Measurements from ENCODE around the gene HDAC4.

The HDAC4 gene

GRCh38 chr2:239343946-239344856 lies 56.6 kb downstream of the HDAC4 start:
- no peak for DNase-seq

GRCh38 chr2:239343460-239343859 lies 57.4 kb downstream of the HDAC4 start:
- DNase-seq: no peak

- DNase-seq: no peak
These were observed 59.0 kb downstream of the HDAC4 start for GRCh38 chr2:239341840-239342239.

- DNase-seq: no peak
These were observed 59.6 kb downstream of the HDAC4 start for GRCh38 chr2:239341146-239341732.

- peak in 1 of 2 experiments; percentile 35 for DNase-seq
These were observed 60.9 kb downstream of the HDAC4 start for GRCh38 chr2:239339726-239340601.

GRCh38 chr2:239339241-239339640 lies 61.6 kb downstream of the HDAC4 start:
- no peak for DNase-seq

- no peak for DNase-seq
These were observed 62.8 kb downstream of the HDAC4 start for GRCh38 chr2:239337877-239338484.

- no peak for DNase-seq
These were observed 63.5 kb downstream of the HDAC4 start for GRCh38 chr2:239337122-239337876.

GRCh38 chr2:239331560-239331959 lies 69.3 kb downstream of the HDAC4 start:
- no peak for DNase-seq

- no peak for DNase-seq
These were observed 70.0 kb downstream of the HDAC4 start for GRCh38 chr2:239330836-239331235.

- DNase-seq: no peak
These were observed 70.7 kb downstream of the HDAC4 start for GRCh38 chr2:239329972-239330572.

GRCh38 chr2:239329284-239329971 lies 71.4 kb downstream of the HDAC4 start:
- no peak for DNase-seq

- DNase-seq: no peak
These were observed 72.2 kb downstream of the HDAC4 start for GRCh38 chr2:239328351-239329191.

- DNase-seq: no peak
These were observed 73.1 kb downstream of the HDAC4 start for GRCh38 chr2:239327536-239328350.

- peak; percentile 69 to 78 for DNase-seq
These were observed 73.8 kb downstream of the HDAC4 start for GRCh38 chr2:239326831-239327535.

- no peak for DNase-seq
These were observed 76.4 kb downstream of the HDAC4 start for GRCh38 chr2:239324456-239324855.

- DNase-seq: no peak
These were observed 77.4 kb downstream of the HDAC4 start for GRCh38 chr2:239323447-239323846.

- DNase-seq: peak in 1 of 2 experiments; percentile 30
These were observed 78.3 kb downstream of the HDAC4 start for GRCh38 chr2:239322416-239323086.
